Measurements from ENCODE around the gene MAGED1. TPM values are rescaled to one million over a fixed set of nuclear protein-coding genes. Genes with fewer than 3 reads are reported as not detected.

Gene MAGED1
- total and polyA plus RNA-seq, 2 of the 8 experiments (the other 6 are each of a cell fraction or from before 2014, with no cell fraction given), result 91.0 to 91.1 TPM

DNA sequence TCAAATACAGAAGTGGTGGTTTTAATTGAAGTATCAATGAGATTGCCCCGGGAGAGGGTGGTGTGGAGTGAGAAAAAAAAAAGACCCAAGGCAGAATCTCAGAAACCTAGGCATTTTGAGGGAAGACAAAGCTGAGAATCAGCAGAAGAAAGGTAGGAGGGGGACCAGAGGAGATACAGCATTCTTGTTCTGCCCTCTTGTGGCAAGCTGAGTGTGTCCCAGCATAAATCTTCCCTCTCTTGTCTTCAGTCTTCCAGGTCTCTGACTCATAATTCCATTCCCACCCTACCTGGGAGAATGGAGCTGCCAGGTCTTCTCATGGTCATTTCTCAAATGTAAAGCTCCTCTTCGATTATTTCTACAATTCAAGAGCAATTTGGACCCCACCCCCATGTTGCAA, 32.7 kb upstream of the MAGED1 start:
- Histone ChIP-seq H2BK120ac (replicated peaks; ENCODE audit: low read depth, low read length) (no peak overlapping the region), H3K27ac (ENCODE audit: low read depth, low read length) (no peak overlapping the region), H3K9me3 (ENCODE audit: insufficient read depth in 2 of 2, low read depth in 1 of 2, low read length in 1 of 2) (peaks cover 10% of the 10 kb centered on the region in 2 experiments; a peak in 3 of 4 replicates), H3K4ac (replicated peaks; ENCODE audit: insufficient read length, low read depth, low read length) (no peak overlapping the region), H3K23me2 (ENCODE audit: low read depth, low read length) (no peaks in the 10 kb centered on the region), H2AFZ (ENCODE audit: low read length) (no peak overlapping the region), H2BK15ac (ENCODE audit: low read length) (no peak overlapping the region), H3K9ac (replicated peaks in 1 of 4; ENCODE audit: extremely low read depth in 1 of 4, low read depth in 3 of 4, low read length in 3 of 4) (no peak overlapping the region), H3K14ac (ENCODE audit: insufficient read length) (no peak overlapping the region), H2BK5ac (ENCODE audit: low read depth, low read length) (no peak overlapping the region), H3K79me2 (ENCODE audit: control insufficient read depth in 1 of 2, insufficient read depth in 2 of 2, low read length in 2 of 2) (peaks cover 0 to 87% of the 10 kb centered on the region in 2 experiments; a peak in 2 of 4 replicates), H4K8ac (ENCODE audit: extremely low read depth, insufficient read depth, low read length) (no peak overlapping the region), H3K4me1 (replicated peaks in 1 of 4; ENCODE audit: control insufficient read depth in 3 of 4, insufficient read depth in 4 of 4, low read length in 3 of 4) (no peaks in the 10 kb centered on the region; a peak in 1 of 7 replicates), H4K5ac (ENCODE audit: insufficient read length, low read depth, low read length) (no peak overlapping the region), H3K4me3 (ENCODE audit: extremely low read depth in 1 of 4, insufficient read depth in 2 of 4, low read depth in 3 of 4, low read length in 4 of 4) (no peak overlapping the region), H3K56ac (replicated peaks; ENCODE audit: insufficient read length, low read depth, low read length) (no peak overlapping the region), H3K4me2 (ENCODE audit: insufficient read depth in 1 of 2, low read depth in 2 of 2, low read length in 2 of 2) (no peak overlapping the region), H2BK12ac (ENCODE audit: low read depth, low read length) (no peak overlapping the region), H3K27me3 (replicated peaks in 1 of 4; ENCODE audit: control insufficient read depth in 3 of 4, extremely low read depth in 1 of 4, insufficient read depth in 3 of 4, low read length in 3 of 4) (no peaks in the 10 kb centered on the region), H3K23ac (ENCODE audit: insufficient read length) (no peak overlapping the region), H2AK5ac (ENCODE audit: low read depth, low read length) (no peak overlapping the region), H2BK20ac (ENCODE audit: low read length) (no peak overlapping the region), H4K20me1 (replicated peaks in 1 of 2; ENCODE audit: control insufficient read depth in 1 of 2, insufficient read depth in 2 of 2, low read length in 2 of 2) (no peaks in the 10 kb centered on the region), H3K18ac (ENCODE audit: extremely low read depth, low read length) (no peak overlapping the region), H4K91ac (replicated peaks; ENCODE audit: insufficient read length, low read length) (no peak overlapping the region), H3K79me1 (ENCODE audit: low read depth, low read length) (no peaks in the 10 kb centered on the region), H3K36me3 (ENCODE audit: control insufficient read depth in 2 of 4, insufficient read depth in 4 of 4, low read length in 3 of 4) (peaks cover 0 to 15% (median 5%) of the 10 kb centered on the region in 4 experiments; a peak in 3 of 8 replicates)
- CTCF ChIA-PET (ENCODE audit: partially characterized antibody), result interaction anchor here (0.7 to 3.9 kb wide), 6 partner anchors 55 to 401 kb away, joined by 3 to 21 read pairs (median 3); no protein-coding TSS in a partner anchor
- TF ChIP-seq, protein P1, sequence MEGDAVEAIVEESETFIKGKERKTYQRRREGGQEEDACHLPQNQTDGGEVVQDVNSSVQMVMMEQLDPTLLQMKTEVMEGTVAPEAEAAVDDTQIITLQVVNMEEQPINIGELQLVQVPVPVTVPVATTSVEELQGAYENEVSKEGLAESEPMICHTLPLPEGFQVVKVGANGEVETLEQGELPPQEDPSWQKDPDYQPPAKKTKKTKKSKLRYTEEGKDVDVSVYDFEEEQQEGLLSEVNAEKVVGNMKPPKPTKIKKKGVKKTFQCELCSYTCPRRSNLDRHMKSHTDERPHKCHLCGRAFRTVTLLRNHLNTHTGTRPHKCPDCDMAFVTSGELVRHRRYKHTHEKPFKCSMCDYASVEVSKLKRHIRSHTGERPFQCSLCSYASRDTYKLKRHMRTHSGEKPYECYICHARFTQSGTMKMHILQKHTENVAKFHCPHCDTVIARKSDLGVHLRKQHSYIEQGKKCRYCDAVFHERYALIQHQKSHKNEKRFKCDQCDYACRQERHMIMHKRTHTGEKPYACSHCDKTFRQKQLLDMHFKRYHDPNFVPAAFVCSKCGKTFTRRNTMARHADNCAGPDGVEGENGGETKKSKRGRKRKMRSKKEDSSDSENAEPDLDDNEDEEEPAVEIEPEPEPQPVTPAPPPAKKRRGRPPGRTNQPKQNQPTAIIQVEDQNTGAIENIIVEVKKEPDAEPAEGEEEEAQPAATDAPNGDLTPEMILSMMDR (IDR thresholded peaks at IDR 0.05; ENCODE audit: control extremely low read depth in 1 of 3, insufficient read depth in 1 of 3, low read depth in 1 of 3, low read length in 3 of 3), result peak in 2 of 3 experiments; percentile 59 to 67; a peak in 3 of 4 replicates
- TF ChIP-seq RAD21 (IDR thresholded peaks at IDR 0.05 in 1 of 2, conservative IDR thresholded peaks at IDR 0.05 in 1 of 2; ENCODE audit: low read depth in 2 of 2, low read length in 2 of 2) (peak; percentile 80 to 85), TAF1 (IDR thresholded peaks at IDR 0.05; ENCODE audit: low read depth, low read length) (no peak)
- WGBS, 2 experiments (ENCODE audit: extremely low coverage in 1 of 2, insufficient coverage in 1 of 2, insufficient read length in 1 of 2, insufficient replicate concordance in 2 of 2, low coverage in 1 of 2, low lambda C conversion rate in 2 of 2, missing lambda C conversion rate in 1 of 2), result 8% methylated on average over 2 of the region's 2 CpGs; no CpG with 5 or more reads in 1 of the 2 experiments
- FAIRE-seq (peak; percentile 98), DNase-seq (ENCODE audit: low read depth in 1 of 2, low spot score in 2 of 2) (no peak)
- POLR2A ChIA-PET (ENCODE audit: partially characterized antibody), result interaction anchor here (0.5 kb wide), 1 partner anchor 1107 kb away, joined by 3 read pairs; no protein-coding TSS in a partner anchor

All from H1 (cell line).